ENCODE data around the gene GHR. TPM values are rescaled to one million over a fixed set of nuclear protein-coding genes. Genes with fewer than 3 reads are reported as not detected.

GHR gene
- total and polyA plus RNA-seq, 10 donors, result 0.42 to 11.5 (median 5.1) TPM

DNA sequence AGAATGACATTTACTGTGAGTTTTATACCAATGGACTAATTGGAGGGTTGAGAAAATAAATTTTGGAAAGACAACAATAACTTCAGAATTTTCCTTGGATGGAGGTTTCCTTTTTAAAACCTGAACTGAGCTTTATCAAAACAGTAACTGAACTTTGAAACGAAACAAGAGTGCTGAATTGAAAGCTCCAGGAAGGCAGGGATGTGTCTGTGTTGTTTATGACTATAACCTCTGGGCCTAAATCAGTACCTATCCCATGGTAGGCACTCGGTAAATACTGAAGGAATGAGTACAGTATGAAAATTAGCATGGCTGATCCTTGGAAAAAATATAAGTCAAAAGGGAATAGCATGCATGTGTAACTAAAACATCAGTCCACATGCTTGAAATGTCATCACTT, 93.9 kb downstream of the GHR start:
- intact Hi-C loops (cut with DNase I; ENCODE audit: low total_unique reads), result no loop called here
- Histone ChIP-seq H3K27me3 (replicated peaks in 1 of 7) (no peaks in the 10 kb centered on the region), H3K4me3 (no peak overlapping the region), H3K4me1 (no peaks in the 10 kb centered on the region), H3K27ac (no peak overlapping the region), H3K9me3 (no peaks in the 10 kb centered on the region), H3K36me3 (no peaks in the 10 kb centered on the region)
- DNase-seq, result no peak
- 71 to 81% (median 76%) methylated on average over 2 of the region's 2 CpGs for WGBS, 5 donors
- TF ChIP-seq POLR2A (IDR thresholded peaks at IDR 0.05), result no peak

DNA sequence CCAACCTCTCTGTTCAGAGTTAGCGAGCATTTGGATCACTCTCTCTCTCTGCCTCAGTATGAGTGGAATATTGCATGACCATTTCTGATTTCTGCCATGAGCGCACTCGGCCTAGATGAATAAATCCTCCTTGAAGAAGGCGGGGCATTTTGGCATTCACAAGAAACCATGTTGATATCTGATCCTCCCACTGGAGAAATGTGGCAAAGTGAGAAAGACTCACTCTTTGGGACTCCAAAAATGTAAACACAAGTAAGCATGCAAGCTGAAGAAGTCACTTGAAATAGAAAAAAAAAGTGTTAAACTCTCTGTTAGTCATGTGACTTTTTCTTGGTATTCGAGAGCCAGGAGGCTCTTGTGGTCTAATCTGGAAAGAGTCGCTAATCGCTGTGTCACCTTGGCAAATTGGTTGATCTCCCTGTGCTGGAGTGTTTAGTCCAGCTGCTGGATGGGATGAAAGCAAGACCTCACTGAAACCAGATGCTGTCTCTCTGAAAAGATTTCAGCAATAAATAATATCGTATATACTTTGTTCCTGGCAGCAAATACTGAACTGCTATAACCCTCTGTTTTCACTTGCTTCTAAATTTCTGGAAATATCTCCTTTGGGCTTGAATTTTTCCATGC, 95.5 kb downstream of the GHR start:
- intact Hi-C loops (cut with DNase I; ENCODE audit: low total_unique reads), result no loop called here
- Histone ChIP-seq H3K27ac (no peak overlapping the region), H3K36me3 (no peaks in the 10 kb centered on the region), H3K27me3 (replicated peaks in 1 of 7) (no peaks in the 10 kb centered on the region), H3K4me3 (no peak overlapping the region), H3K9me3 (no peaks in the 10 kb centered on the region), H3K4me1 (no peaks in the 10 kb centered on the region)
- TF ChIP-seq, protein P1, sequence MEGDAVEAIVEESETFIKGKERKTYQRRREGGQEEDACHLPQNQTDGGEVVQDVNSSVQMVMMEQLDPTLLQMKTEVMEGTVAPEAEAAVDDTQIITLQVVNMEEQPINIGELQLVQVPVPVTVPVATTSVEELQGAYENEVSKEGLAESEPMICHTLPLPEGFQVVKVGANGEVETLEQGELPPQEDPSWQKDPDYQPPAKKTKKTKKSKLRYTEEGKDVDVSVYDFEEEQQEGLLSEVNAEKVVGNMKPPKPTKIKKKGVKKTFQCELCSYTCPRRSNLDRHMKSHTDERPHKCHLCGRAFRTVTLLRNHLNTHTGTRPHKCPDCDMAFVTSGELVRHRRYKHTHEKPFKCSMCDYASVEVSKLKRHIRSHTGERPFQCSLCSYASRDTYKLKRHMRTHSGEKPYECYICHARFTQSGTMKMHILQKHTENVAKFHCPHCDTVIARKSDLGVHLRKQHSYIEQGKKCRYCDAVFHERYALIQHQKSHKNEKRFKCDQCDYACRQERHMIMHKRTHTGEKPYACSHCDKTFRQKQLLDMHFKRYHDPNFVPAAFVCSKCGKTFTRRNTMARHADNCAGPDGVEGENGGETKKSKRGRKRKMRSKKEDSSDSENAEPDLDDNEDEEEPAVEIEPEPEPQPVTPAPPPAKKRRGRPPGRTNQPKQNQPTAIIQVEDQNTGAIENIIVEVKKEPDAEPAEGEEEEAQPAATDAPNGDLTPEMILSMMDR (IDR thresholded peaks at IDR 0.05 in 8 of 11, conservative IDR thresholded peaks at IDR 0.05 in 3 of 11), result no peak
- TF ChIP-seq POLR2AphosphoS5 (IDR thresholded peaks at IDR 0.05) (no peak), POLR2A (IDR thresholded peaks at IDR 0.05) (no peak)
- 66 to 78% (median 75%) methylated on average over 8 of the region's 8 CpGs for WGBS, 5 donors
- no peak for DNase-seq

DNA sequence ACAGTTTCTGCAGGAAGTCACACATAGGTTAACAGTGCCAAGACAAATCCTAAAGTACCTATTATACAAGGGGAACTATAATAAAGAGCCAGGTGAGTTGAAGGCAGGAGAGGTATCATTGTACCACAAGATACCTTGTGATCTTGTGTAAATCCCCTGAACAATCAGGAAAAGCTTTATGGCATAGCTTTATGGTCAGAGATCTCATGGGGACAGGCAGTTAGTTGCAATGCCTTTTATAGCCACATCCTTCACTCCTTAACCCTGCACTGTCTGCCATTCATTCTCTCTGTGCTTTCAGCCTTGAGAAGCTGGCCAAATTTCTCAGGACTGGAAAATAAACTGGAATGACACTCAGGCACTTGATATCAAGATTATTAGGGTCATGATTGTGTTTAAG, 97.0 kb downstream of the GHR start:
- no peaks in the 10 kb centered on the region for H3K27me3 ChIP-seq (replicated peaks in 1 of 7)
- H3K4me3 ChIP-seq, result no peak overlapping the region
- H3K4me1 ChIP-seq, result no peaks in the 10 kb centered on the region
- DNase-seq, result no peak
- H3K9me3 ChIP-seq, result peaks cover 0 to 7% (median 0%) of the 10 kb centered on the region in 8 donors
- no peak overlapping the region for H3K27ac ChIP-seq
- intact Hi-C loops (cut with DNase I; ENCODE audit: low total_unique reads), result no loop called here
- H3K36me3 ChIP-seq, result no peaks in the 10 kb centered on the region
- TF ChIP-seq POLR2A (IDR thresholded peaks at IDR 0.05), result no peak
- TF ChIP-seq, protein P1 (IDR thresholded peaks at IDR 0.05 in 8 of 11, conservative IDR thresholded peaks at IDR 0.05 in 3 of 11), result no peak
- TF ChIP-seq POLR2AphosphoS5 (IDR thresholded peaks at IDR 0.05), result no peak

DNA sequence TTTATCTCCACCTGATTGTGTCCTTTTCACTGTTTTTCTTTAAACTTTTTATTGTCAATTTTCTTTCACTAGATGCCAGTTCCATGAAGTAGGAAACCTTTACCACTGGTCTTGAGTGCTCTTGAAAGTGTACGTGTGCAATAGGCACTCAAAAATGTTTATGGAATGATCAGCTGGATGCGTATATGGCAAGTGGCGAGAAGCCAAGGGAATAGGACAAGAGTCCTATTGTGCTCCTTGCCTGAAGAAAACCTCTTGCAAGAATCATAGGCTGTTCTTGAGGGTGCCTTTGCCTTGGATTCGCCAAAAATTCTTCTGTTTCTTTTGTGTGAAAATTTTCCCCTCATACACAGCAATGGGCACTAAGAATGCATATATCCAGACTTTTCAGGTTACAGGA, 97.7 kb downstream of the GHR start:
- Histone ChIP-seq H3K36me3 (no peaks in the 10 kb centered on the region), H3K4me1 (no peaks in the 10 kb centered on the region), H3K27me3 (replicated peaks in 1 of 7) (no peaks in the 10 kb centered on the region), H3K27ac (no peak overlapping the region), H3K4me3 (no peak overlapping the region), H3K9me3 (peaks cover 0 to 7% (median 0%) of the 10 kb centered on the region in 8 donors)
- no peak for DNase-seq
- TF ChIP-seq POLR2A (IDR thresholded peaks at IDR 0.05) (no peak), POLR2AphosphoS5 (IDR thresholded peaks at IDR 0.05) (no peak)
- TF ChIP-seq, protein P1 (IDR thresholded peaks at IDR 0.05 in 8 of 11, conservative IDR thresholded peaks at IDR 0.05 in 3 of 11), result no peak
- intact Hi-C loops (cut with DNase I; ENCODE audit: low total_unique reads), result no loop called here
- 84 to 94% (median 93%) methylated on average over 4 of the region's 4 CpGs for WGBS, 5 donors

DNA sequence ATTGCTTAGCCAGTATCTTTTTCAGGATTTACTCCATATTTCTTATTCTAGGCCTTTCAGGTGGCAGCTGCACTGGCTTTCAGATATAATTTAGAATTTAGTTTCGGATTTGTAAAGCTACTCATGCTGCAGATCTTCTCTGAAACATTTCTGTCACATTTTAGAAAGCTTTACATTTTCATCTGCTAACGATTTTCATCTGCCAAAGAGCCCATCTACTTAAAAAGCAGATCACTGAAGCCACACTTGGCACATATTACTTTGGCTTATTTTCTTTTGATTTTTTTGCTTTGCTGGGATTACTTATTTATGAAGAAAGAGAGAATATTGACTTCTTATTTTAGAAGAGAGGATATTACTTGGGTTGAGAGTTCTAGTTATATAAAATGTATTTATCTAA, 98.2 kb downstream of the GHR start:
- intact Hi-C loops (cut with DNase I; ENCODE audit: low total_unique reads), result no loop called here
- Histone ChIP-seq H3K9me3 (peaks cover 0 to 7% (median 0%) of the 10 kb centered on the region in 8 donors), H3K27ac (no peak overlapping the region), H3K36me3 (no peaks in the 10 kb centered on the region), H3K27me3 (replicated peaks in 1 of 7) (no peaks in the 10 kb centered on the region), H3K4me1 (no peaks in the 10 kb centered on the region), H3K4me3 (no peak overlapping the region)
- DNase-seq, result no peak
- 65 to 80% (median 73%) methylated on average over 2 of the region's 2 CpGs for WGBS, 5 donors
- TF ChIP-seq POLR2A (IDR thresholded peaks at IDR 0.05) (no peak), POLR2AphosphoS5 (IDR thresholded peaks at IDR 0.05) (no peak)
- TF ChIP-seq, protein P1 (IDR thresholded peaks at IDR 0.05 in 8 of 11, conservative IDR thresholded peaks at IDR 0.05 in 3 of 11), result no peak

All from spleen (tissue), 11 donors.